Vagina (tissue), 2 donors: Measurements from ENCODE around the gene DTD1.

Experiments used
- POLR2A ChIP-seq, 2 donors: fragments of 450-650 bp; IDR thresholded peaks; one replicate each; pipeline ENCODE4 v1.6.1; 2017; ENCODE audit warnings: antibody characterized with exemption in 2 of 2, mild to moderate bottlenecking in 2 of 2, moderate library complexity in 2 of 2
- POLR2AphosphoS5 ChIP-seq, 2 donors: sonication (generic); formaldehyde crosslinking; IDR thresholded peaks; one replicate each; pipeline ENCODE4 v1.9.0; 2017; ENCODE audit warnings: antibody characterized with exemption in 2 of 2, mild to moderate bottlenecking in 2 of 2, low read depth in 1 of 2; ENCODE audit not compliant: insufficient read depth in 1 of 2
- TF ChIP-seq, protein P1 (sequence below), 3 experiments: fragments of 450-650 bp in 2 of 3; fragments of 200-600 bp in 1 of 3; sonication (generic) in 1 of 3; IDR thresholded peaks; one replicate each; pipeline ENCODE4 v1.5.1; 2017 to 2019; ENCODE audit warnings: antibody characterized with exemption in 3 of 3, mild to moderate bottlenecking in 2 of 3, moderate library complexity in 2 of 3

GRCh38 chr20:18737140-18737539, 149.3 kb downstream of the DTD1 start:
- TF ChIP-seq POLR2A (IDR thresholded peaks at IDR 0.05) (no peak), POLR2AphosphoS5 (IDR thresholded peaks at IDR 0.05; ENCODE audit: insufficient read depth in 1 of 2, low read depth in 1 of 2) (no peak)
- TF ChIP-seq, protein P1, sequence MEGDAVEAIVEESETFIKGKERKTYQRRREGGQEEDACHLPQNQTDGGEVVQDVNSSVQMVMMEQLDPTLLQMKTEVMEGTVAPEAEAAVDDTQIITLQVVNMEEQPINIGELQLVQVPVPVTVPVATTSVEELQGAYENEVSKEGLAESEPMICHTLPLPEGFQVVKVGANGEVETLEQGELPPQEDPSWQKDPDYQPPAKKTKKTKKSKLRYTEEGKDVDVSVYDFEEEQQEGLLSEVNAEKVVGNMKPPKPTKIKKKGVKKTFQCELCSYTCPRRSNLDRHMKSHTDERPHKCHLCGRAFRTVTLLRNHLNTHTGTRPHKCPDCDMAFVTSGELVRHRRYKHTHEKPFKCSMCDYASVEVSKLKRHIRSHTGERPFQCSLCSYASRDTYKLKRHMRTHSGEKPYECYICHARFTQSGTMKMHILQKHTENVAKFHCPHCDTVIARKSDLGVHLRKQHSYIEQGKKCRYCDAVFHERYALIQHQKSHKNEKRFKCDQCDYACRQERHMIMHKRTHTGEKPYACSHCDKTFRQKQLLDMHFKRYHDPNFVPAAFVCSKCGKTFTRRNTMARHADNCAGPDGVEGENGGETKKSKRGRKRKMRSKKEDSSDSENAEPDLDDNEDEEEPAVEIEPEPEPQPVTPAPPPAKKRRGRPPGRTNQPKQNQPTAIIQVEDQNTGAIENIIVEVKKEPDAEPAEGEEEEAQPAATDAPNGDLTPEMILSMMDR (IDR thresholded peaks at IDR 0.05): no peak
